ENCODE measurements around the gene SUPT4H1.
A peak's percentile ranks its signal among the peaks of the same experiment; 100 is the strongest.
"Not testable (repeated sequence)": the region's sequence is repeated elsewhere in the genome, so short reads cannot be mapped to it uniquely, and the experiment has no call there.

The SUPT4H1 gene

DNA sequence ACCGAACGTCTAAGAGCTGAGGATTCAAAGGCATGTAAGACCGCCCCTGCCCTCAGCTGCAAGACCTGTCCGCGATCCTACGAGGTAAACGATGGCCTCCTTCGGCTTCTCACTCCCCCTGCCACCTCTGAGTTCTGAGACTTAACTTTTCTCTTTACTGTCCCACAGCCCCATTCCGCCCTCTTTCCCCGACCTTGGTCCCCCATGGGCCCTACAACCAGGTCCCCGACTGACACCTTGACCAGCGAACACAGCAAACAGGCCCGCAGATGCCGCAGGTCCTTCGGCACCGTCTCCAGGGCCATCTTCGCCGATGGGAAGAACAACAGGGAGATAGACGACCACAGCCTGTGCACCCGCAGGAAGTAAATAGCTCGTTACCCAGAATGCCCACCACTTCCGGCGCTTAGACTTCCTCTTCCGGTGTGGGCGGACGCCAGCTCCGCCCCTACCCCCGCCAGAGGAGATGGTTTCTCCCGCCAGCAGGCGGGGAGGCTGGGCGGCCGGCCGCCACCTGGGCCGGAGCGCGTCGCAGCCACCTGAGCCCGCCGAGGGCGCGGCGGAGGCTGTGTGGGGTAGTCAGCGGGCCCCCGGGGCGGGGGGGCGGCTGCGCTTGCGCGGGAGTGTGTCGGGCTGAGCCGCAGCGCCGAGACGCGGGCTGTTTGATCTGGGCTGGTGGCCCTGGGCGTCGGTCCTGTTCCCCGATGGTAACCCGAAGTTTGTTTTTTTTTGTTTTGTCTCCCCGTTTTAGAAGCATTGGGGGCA is at the start of gene SUPT4H1:
TSS of gene SUPT4H1 (minus strand) at position 371 of the 765 bp plus-strand sequence. CDS start at position 305, 66 bp downstream.
- FAIRE-seq, result peak; percentile 89

DNA sequence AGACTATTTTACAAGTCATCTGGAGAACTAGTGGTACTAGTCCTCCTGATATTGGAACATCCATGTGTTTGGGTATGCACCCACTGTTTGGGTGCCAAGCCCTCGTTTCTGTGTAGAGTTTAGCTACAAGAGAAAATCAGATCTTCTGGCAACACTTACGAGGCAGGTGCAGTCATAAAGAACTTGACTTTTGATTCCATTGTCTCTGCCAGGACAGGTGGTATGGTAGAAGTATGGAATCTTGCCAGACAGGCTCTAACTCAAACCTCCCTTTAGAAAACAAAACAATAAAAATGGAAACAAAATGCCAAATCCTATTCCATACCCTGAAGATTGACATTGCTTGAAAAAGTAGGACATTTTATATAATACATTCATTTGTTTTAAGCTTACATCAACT is 49.3 kb upstream of the SUPT4H1 start:
- no peak for DNase-seq (ENCODE audit: low spot score)
- peak; percentile 91 for FAIRE-seq

More for the DNA sequence above, at the start of gene SUPT4H1:
- peak; percentile 100 for DNase-seq (ENCODE audit: low spot score)

DNA sequence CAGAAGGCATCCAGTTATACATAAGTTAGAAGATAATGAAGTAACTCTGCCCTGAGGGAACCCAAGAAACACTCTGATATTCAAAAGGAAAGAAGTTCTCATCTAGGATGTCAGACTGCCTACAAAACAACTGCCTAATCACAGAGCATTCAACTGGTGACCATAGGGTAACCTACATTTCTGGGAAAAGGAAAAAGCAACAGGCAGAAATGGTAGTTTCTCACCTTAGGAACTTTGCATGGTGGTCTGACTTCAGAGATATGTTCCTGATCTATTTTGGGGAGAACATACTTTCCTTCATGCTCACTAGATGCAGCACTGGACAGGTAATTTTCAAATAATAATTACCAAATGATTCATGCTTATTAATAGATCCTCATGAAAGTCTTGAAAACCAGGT is 48.8 kb upstream of the SUPT4H1 start:
- FAIRE-seq (no peak), DNase-seq (ENCODE audit: low spot score) (no peak)

DNA sequence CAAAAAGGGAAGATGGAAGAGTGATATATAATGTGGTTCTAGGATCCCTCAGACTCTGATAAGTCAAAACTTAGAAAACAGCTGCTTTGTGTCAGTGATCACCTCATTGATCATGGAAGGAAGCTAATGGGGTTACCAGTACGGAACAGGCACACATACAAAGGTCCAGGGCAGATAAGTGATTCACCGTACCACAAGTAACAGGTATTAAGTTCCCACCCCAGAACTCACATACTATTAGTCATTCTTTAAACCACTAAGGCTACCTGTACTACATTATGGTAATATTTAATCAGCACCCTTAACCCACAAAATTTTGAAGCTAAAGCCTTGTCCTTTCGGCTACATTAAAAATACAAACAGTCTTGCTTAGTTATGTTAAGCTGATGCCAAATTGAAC is 48.0 kb upstream of the SUPT4H1 start:
- FAIRE-seq (peak; percentile 65), DNase-seq (ENCODE audit: low spot score) (no peak)

DNA sequence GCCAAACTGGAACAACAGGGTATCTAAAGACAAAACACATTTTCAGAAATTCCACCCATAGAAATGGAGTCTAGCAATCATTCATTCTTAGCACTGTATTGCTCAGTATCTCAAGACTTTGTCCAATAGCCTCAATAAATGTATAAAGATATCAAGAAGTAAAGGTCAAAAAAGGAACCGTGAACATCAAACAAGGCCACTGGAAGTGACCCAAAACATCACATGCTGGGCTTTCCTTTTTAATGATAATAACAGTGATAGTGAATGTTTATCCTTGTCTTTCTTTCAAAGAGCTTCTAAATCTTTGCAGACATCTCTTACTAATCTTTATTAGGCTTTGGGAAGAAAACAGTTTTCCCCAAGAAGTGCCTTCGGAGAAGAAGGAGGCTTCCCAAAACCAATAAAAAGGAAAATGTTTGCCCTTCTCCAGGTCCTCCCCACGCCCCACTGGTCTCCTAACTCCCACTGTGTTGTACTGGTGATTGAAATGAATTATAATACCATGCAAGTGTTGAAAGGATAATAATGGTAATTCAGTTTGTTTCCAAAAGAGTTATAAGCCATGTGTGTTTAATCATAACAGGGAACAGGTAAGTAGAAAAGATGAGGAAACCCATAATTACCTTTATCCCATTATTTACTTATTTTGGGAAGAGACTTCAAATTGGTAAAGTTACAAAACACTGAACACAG is 46.7 kb upstream of the SUPT4H1 start:
- no peak for DNase-seq (ENCODE audit: low spot score)
- peak; percentile 50 for FAIRE-seq

DNA sequence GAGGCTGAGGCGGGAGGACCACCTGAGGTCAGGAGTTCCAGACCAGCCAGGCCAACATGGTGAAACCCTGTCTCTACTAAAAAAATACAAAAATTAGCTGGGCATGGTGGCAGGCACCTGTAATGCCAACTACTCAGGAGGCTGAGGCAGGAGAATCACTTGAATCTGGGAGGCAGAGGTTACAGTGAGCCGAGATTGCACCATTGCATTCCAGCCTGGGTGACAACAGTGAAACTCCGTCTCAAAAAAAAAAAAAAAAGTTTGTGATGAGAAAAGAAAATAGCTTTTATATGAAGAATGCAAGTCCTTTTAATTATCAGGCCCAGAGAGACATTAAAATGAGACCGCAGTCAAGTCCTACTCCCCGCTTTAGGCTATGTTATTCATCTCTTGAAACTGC is 45.4 kb upstream of the SUPT4H1 start:
- FAIRE-seq; DNase-seq (ENCODE audit: low spot score): not testable (repeated sequence)

DNA sequence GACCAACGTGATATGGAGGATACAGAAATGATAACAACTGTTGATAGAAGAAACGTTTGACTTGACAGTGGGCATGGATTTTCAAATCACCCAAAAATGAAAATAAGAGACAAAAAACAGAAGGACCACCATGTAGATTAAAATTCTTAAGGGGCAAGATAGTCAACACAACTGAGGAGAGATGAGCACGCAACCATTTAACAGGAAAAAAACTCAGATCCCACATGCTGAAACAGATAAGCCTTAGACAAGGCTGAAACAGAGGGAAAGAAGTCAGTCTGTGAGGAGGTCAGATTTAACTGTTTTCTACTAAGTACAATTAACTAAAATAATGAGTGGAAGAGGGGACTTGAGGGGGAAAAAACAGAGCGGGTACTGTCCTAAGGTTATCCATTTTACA is 44.2 kb upstream of the SUPT4H1 start:
- peak; percentile 74 for FAIRE-seq
- no peak for DNase-seq (ENCODE audit: low spot score)

DNA sequence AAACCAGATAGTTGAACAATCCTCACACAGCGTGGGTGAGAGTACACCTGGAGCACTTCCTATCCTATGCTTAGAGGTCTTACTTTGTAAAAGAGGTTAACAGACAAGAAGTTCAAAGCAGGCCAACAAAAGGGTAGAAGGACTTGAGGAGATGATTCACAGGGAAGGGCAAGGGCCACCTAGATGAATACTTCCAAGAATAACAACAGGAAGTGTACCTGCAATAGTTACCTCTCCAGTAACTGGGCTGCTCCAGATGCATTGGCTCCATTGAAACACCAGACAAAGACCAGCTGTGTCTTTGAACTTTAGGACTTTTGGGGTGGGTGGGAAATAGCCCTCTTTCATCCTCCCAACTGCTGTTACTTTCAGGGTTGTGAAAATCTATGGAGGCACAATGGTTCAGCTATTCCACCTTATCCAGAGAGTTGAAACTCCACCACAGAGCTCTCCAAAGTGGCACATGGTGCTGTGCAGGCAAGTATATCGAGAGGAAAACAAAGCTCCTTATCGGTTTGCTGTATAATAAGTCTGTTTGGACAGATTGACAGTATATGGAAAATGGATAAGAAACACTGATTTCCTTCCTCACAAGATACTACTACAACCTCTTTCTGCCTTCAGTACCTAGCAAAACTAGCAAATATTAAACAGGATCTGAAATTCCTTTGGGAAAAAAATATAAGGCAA is 42.7 kb upstream of the SUPT4H1 start:
- FAIRE-seq (peak; percentile 83), DNase-seq (ENCODE audit: low spot score) (no peak)

DNA sequence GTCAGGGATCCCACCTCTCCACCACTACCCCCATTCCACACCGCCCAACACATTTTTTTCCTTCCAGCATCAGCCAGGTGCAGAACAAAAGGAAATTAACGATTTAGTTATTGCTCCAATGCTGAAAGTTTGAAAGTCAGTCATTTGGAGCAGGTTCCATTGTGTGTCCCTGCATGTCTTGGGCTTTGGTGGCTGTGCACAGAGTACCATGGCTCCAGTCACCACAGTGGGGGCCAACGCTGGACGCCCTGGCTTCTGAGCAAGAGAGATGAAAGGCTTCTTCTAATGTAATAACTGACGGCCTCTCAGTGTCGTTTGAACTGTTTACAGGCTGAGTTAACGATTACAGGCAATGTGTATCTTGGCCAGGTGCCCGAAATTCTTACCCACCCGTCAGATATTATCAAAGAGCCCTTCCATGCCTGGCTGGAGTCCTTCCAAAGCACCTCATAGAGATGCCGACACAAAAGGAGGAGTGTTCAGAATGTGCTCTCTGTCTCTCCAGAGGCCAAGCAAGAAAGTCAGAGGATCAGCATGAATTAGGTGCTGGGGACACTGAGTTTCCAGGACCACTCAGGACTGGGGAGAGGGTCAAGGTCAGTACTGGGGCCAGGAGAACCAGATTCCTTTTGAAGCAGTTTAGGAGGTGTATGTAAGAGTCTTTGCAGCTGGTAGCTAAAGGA is 39.4 kb upstream of the SUPT4H1 start:
- DNase-seq (ENCODE audit: low spot score) (peak; percentile 91), FAIRE-seq (peak; percentile 97)

DNA sequence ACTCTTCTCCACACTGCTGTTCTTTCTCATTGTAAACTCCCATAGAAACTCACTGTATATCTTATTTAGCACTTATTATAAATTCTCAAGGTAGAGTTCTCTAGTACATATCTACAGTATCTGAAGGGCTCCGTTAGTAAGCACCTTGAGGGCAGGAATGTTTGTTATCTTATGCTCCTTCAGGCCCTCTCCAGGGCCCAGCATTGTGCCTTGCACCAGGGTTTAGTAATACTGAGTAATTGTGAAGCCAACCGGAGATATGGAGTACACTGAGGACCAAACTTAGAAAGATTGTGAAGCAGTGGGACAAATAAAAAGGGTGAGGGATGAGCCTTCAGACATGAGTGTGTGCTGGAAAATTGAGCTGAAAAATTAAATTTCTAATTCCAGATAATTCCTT is 38.9 kb upstream of the SUPT4H1 start:
- FAIRE-seq, result no peak
- DNase-seq (ENCODE audit: low spot score), result no peak

DNA sequence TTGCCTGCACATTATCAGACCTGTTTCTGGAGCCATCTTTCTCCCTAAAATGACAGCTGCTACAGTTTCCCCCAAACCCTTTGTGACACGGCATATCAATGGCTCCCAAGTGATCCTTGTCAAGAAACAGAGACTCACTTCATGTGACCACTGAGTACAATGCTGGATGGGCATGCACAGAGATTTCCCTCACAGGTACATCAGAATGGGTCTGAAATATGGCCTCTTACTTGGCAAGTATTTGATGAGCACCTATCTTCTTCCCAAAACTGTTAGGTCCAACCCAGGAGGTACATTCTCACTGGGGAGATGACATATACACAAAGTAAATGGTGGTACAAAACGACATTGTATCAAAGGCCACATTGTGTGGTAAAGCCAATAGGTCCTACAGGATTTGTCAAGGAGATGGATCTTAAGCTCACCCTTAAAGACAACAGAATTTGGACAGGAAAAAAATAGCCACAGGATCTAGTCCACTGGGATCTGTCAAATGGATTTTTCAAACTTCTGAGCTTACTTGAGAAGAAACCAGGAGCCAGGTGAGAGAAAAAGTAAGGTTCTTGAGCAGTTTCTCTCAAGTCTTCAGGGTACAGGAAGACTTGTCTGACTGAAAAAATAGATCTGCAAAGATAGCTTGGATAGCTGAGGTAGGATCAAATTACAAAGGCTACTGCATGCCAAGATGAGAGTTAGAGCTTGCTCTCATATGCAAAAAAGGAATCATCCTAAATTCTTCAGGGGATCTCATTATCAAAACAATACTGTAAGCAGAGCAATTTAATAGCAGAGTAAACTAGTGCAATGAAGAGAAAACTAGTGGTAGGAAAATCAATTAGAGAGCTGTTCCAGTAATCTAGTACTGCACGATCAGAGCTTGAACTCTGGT is 36.5 kb upstream of the SUPT4H1 start:
- peak; percentile 83 for FAIRE-seq

DNA sequence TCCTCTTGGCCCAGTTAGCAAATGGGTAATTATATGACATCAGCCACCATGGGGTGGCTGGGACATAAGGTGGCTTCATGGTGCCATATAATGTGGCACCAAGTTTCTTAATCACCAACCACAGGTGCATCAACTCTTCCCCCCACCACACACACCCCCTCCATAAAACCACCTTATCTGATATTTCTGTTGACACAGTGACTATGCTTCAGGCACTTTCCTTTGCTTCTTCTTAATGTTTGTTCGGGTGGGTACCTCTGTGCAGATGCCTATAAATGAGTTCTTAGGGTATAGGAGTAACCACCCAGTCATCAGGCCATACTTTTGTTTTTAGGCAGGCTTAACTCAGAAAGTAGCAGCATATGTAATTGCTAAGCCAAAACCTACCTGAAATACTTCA is 35.8 kb upstream of the SUPT4H1 start:
- DNase-seq (ENCODE audit: low spot score), result peak; percentile 32
- FAIRE-seq, result peak; percentile 61

More for the DNA sequence above, 36.5 kb upstream of the SUPT4H1 start:
- DNase-seq (ENCODE audit: low spot score), result no peak

DNA sequence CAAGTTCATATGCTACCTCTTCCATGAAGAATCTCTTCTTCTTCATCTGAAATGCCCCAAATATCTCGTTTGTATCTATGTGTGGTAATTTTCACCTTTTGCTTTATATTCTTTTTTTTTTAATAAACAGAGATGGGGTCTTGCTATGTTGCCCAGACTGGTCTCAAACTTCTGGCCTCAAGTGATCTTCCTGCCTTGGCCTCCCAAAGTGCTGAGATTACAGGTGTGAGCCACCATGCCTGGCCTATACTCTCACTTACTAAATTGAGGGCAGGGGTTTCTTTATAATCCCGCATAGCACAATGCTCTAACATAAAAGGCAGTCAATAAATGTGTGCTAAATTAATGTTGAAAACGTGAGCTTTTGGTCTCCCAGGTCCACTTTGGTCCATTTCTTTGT is 34.7 kb upstream of the SUPT4H1 start:
- no peak for DNase-seq (ENCODE audit: low spot score)
- no peak for FAIRE-seq

DNA sequence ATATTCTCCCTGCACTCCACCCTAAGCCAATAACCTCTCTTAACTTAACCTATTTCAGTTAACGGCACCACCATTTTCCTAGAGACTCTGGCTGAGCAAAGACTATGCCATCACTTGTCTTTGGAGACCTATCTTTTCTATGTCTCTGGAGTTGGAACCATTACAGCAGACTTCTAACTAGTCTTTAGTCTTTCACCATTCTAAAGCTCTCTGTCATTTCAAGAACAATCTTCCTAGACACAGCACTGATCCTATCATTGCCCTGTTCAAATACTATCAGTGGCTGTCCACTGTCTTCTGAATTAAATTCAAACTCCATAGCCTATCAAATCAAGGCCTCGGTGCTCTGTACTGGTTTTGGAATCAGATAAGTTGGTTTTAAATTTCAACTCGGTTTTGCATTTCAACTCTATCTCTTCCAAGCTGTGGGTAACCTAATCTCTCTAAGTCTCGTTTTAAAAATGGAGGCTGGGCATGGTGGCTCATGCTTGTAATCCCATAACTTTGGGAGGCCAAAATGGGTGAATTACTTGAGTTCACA is 33.4 kb upstream of the SUPT4H1 start:
- FAIRE-seq (no peak), DNase-seq (ENCODE audit: low spot score) (no peak)

DNA sequence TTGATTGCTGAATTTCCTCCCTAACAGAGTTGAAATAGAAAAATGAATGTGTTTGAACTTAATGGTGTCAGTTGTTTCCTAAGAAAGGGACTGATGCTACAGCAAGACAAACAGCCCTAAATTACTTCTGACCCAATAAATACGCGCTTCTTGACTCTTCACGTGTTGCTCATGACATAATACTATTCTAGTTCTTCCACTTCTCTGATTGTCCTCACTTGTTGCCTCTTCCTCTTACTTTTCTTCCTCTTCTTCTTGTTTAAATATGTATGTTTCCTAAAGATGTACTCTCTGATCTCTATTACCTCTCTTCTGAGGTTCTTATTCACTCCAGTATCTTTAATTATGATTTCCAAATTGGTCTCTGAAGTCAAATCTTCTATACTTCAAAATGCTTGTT is 32.9 kb upstream of the SUPT4H1 start:
- FAIRE-seq (no peak), DNase-seq (ENCODE audit: low spot score) (no peak)

DNA sequence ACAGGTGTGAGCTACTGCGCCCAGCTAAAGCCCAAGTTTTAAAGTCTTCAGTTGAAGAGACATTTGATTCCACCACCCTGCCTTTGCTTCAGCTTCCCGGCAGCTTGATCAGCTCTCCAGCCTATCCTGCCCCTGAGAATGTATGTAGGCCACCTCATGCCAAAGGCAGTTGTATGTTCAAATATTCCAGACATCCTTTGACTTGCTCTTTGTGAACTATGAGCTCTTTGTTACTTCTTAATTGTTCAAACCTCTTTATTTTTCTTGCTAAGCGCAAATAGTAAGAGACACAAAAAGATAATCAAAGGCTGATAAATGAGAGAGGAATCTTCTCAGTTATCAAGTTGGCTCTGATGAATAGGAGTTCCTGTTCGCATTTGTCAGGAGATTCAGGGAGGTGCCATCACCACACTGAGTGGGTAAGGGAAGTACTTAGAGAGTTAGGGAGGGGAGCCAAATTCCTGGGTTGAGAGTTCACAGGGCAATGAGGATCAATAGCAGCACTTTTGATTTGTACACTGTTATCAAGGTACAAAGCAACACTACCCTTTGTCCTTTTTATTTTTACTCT is 32.0 kb upstream of the SUPT4H1 start:
- FAIRE-seq (no peak), DNase-seq (ENCODE audit: low spot score) (no peak)

DNA sequence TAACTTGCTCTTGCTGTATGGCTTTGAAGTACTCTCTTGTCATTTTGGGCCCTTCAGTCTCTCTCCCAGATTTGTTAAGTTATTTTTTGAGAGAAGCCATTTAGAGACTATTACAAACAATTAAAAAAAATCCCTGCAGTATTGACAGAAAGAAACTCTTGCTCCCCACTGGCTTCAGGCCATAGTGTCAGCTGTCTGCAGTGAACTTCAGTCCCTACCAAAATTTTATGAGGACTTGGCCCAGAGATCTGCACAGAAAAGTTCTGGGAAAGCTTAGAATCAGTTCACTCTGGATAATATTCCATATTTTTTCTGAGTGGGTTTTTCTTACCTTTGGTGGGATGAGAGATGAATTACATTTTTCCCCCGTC is 30.9 kb upstream of the SUPT4H1 start:
- FAIRE-seq, result no peak
- DNase-seq (ENCODE audit: low spot score), result no peak

DNA sequence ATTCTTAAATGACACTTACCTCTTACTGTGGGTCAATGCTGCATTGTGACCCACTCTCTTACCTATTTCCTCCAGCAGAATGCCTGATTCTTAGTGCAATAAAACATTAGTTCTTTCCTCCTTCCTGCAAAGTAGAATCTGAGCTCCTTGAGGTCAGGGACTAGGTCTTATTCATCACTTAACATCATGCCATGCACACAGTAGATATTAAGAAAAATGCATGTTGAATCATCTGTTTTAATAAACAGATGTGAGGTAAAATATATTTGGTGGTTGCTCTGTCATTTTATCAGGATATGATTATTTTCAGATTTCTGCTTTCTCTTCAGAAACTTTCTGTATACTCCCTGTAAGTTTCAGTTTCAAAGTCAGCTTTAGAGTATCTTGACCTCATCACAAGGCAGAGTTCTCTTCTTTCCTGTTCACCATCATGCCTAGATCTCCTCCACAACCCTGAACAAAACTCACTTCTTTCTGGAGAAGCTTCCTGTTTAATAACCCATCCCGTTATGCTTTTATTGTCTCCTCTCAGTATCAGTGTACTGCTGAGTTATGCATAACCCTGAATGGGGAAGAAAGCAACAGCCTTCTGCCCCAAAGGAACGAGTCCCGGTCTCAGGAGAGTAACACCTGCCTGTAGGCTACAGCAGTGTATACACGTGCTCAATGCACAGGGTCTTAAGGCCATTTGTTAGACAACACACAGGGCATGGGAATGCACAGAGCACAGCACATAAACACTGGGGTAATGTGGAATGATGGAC is 30.3 kb upstream of the SUPT4H1 start:
- no peak for DNase-seq (ENCODE audit: low spot score)
- peak; percentile 91 for FAIRE-seq
